HepG2 (cell line): Measurements from ENCODE around the gene VPS13D. TPM values are rescaled to one million over a fixed set of nuclear protein-coding genes. Genes with fewer than 3 reads are reported as not detected.

ENCODE experiments used
- AKAP8 ChIP-seq: sonication (generic); formaldehyde crosslinking; IDR thresholded peaks from 2 replicates; pipeline ENCODE4 v1.5.1; 2020; ENCODE audit warnings: mild to moderate bottlenecking, missing genetic modification reagents
- HNRNPLL ChIP-seq: fragments of 200-400 bp; formaldehyde crosslinking; IDR thresholded peaks from 2 replicates; pipeline ENCODE4 v1.6.1; 2017; ENCODE audit warnings: mild to moderate bottlenecking, low read depth, low read length; ENCODE audit not compliant: poor library complexity, severe bottlenecking
- HOXA3 ChIP-seq: sonication (generic); formaldehyde crosslinking; IDR thresholded peaks from 2 replicates; pipeline ENCODE4 v1.5.0; 2020; ENCODE audit warnings: missing genetic modification reagents
- HOXA9 ChIP-seq: sonication (generic); formaldehyde crosslinking; IDR thresholded peaks from 2 replicates; pipeline ENCODE4 v1.8.1; 2022; ENCODE audit warnings: missing genetic modification reagents, mild to moderate bottlenecking, moderate library complexity, borderline replicate concordance
- IRX3 ChIP-seq: sonication (generic); formaldehyde crosslinking; IDR thresholded peaks from 2 replicates; pipeline ENCODE4 v1.8.1; 2023; ENCODE audit warnings: mild to moderate bottlenecking, low read depth, missing genetic modification reagents, borderline replicate concordance
- NAIF1 ChIP-seq: sonication (generic); formaldehyde crosslinking; IDR thresholded peaks from 2 replicates; pipeline ENCODE4 v1.5.0; 2020; ENCODE audit warnings: mild to moderate bottlenecking, missing genetic modification reagents, borderline replicate concordance
- RNF2 ChIP-seq: fragments of 450-650 bp; conservative IDR thresholded peaks from 2 replicates; pipeline ENCODE4 v1.6.1; 2016; ENCODE audit warnings: low read depth
- THYN1 ChIP-seq: sonication (generic); formaldehyde crosslinking; IDR thresholded peaks from 2 replicates; pipeline ENCODE4 v1.8.1; 2023; ENCODE audit warnings: low read depth, mild to moderate bottlenecking, moderate library complexity, missing genetic modification reagents, borderline replicate concordance
- YY1 ChIP-seq: IDR thresholded peaks from 2 replicates; pipeline ENCODE4 v1.6.1; 2011; ENCODE audit warnings: low read length, low read depth, moderate library complexity, mild to moderate bottlenecking; ENCODE audit not compliant: insufficient read depth, insufficient replicate concordance
- ZBTB1 ChIP-seq: sonication (generic); formaldehyde crosslinking; IDR thresholded peaks from 2 replicates; pipeline ENCODE4 v1.4.0; 2020; ENCODE audit warnings: missing genetic modification reagents, borderline replicate concordance
- ZKSCAN5 ChIP-seq: sonication (generic); formaldehyde crosslinking; IDR thresholded peaks from 2 replicates; pipeline ENCODE4 v1.5.1; 2020; ENCODE audit warnings: mild to moderate bottlenecking, missing genetic modification reagents
- ZNF670 ChIP-seq: sonication (generic); formaldehyde crosslinking; IDR thresholded peaks from 2 replicates; pipeline ENCODE4 v1.8.0; 2022; ENCODE audit warnings: mild to moderate bottlenecking, missing genetic modification reagents, borderline replicate concordance
- polyA plus RNA-seq, 8 experiments: library from polyadenylated mRNA; depleted of rRNA in 3 of 8; stranded (reverse) in 7 of 8; unstranded in 1 of 8; fragments of >200 nt; fragmentation: Illumina TruSeq in 4 of 8; extraction: Trizol in 4 of 8; gene quantifications; 2 replicates each; pipeline versions ENCODE4 v1.2.1 to v1.2.3, GENCODE V29; 2011 to 2016; ENCODE audit warnings: low read depth in 4 of 8, missing spikeins in 1 of 8, mixed read lengths in 1 of 8; ENCODE audit not compliant: insufficient read depth in 1 of 8
- total RNA-seq, 5 experiments: library from RNA; depleted of rRNA; stranded (reverse); fragments of >200 nt; fragmentation: Illumina TruSeq; extraction: Trizol; gene quantifications; 2 replicates each; pipeline ENCODE4 v1.2.3, GENCODE V29; 2016; ENCODE audit warnings: low read depth in 1 of 5
- TF ChIP-seq, protein P1 (sequence below): IDR thresholded peaks from 2 replicates; pipeline ENCODE4 v1.6.1; 2016; ENCODE audit warnings: missing compliant biosample characterization, missing genetic modification reagents, borderline replicate concordance
- TF ChIP-seq, protein P2 (sequence below): sonication (generic); formaldehyde crosslinking; IDR thresholded peaks from 2 replicates; pipeline ENCODE4 v1.5.0; 2020; ENCODE audit warnings: mild to moderate bottlenecking, missing genetic modification reagents, borderline replicate concordance
- TF ChIP-seq, protein P3 (sequence below): IDR thresholded peaks from 2 replicates; pipeline ENCODE4 v1.6.1; 2012; ENCODE audit warnings: inconsistent platforms
- TF ChIP-seq, protein P4 (sequence below): sonication (generic); formaldehyde crosslinking; IDR thresholded peaks from 2 replicates; pipeline ENCODE4 v1.4.0; 2020; ENCODE audit warnings: missing genetic modification reagents
- TF ChIP-seq, protein P5 (sequence below): sonication (generic); formaldehyde crosslinking; IDR thresholded peaks from 2 replicates; pipeline ENCODE4 v1.8.1; 2023; ENCODE audit warnings: missing genetic modification reagents, inconsistent platforms, borderline replicate concordance

Gene VPS13D
- total and polyA plus RNA-seq, 2 of the 13 experiments (the other 11 are each of a cell fraction or from before 2014, with no cell fraction given) = 8.6 to 13.9 TPM

DNA sequence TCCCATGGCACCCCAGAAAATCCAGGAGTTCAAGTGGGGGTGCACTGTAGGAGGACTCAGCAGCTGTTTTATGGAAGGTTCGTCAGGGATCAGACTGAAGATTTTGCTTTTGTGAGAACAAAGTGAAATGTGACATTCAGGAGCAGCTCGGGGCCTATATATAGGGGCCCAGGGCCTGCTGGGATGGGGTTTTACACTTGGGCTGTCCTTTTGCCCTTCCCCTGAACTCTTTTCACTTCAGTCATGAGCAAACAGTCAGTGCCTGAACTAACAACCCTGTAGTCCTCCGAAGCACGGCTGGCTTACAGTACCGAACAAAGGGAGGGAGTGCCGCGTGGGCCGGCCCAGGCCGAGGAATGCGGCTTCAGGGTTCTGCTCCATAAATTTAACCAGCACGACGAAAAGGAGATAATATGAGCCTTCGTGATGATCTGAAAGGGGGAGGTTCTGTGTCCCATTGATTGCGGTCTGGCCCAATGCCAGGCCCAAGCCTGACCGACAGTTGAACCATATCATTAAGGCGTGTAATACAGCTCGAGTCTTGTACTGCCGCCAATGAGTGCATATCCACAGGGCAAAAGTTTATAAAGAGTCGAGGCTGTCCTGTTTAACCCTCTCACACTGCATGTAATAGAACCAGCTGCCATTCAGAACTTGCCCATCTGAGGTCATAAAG, 248.2 kb downstream of the VPS13D start (continued):
- TF ChIP-seq, protein P1, sequence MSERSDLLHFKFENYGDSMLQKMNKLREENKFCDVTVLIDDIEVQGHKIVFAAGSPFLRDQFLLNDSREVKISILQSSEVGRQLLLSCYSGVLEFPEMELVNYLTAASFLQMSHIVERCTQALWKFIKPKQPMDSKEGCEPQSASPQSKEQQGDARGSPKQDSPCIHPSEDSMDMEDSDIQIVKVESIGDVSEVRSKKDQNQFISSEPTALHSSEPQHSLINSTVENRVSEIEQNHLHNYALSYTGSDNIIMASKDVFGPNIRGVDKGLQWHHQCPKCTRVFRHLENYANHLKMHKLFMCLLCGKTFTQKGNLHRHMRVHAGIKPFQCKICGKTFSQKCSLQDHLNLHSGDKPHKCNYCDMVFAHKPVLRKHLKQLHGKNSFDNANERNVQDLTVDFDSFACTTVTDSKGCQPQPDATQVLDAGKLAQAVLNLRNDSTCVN (CRISPR knock-in tag) = 0 out of 2 replicates have a peak, but pooled peaks have one; percentile 75
- TF ChIP-seq ZKSCAN5 (CRISPR knock-in tag) (no peak), YY1 (no peak), IRX3 (CRISPR knock-in tag) (no peak), HNRNPLL (no peak), NAIF1 (CRISPR knock-in tag) (peak; percentile 65), ZNF670 (no peak; the same call in 1 of the 2 replicates), ZBTB1 (CRISPR knock-in tag) (no peak), AKAP8 (CRISPR knock-in tag) (peak; percentile 50; the same call in 1 of the 2 replicates), THYN1 (CRISPR knock-in tag) (no peak), HOXA9 (no peak), HOXA3 (CRISPR knock-in tag) (peak; percentile 80), RNF2 (peak; percentile 57; the same call in 1 of the 2 replicates)
- TF ChIP-seq, protein P2, sequence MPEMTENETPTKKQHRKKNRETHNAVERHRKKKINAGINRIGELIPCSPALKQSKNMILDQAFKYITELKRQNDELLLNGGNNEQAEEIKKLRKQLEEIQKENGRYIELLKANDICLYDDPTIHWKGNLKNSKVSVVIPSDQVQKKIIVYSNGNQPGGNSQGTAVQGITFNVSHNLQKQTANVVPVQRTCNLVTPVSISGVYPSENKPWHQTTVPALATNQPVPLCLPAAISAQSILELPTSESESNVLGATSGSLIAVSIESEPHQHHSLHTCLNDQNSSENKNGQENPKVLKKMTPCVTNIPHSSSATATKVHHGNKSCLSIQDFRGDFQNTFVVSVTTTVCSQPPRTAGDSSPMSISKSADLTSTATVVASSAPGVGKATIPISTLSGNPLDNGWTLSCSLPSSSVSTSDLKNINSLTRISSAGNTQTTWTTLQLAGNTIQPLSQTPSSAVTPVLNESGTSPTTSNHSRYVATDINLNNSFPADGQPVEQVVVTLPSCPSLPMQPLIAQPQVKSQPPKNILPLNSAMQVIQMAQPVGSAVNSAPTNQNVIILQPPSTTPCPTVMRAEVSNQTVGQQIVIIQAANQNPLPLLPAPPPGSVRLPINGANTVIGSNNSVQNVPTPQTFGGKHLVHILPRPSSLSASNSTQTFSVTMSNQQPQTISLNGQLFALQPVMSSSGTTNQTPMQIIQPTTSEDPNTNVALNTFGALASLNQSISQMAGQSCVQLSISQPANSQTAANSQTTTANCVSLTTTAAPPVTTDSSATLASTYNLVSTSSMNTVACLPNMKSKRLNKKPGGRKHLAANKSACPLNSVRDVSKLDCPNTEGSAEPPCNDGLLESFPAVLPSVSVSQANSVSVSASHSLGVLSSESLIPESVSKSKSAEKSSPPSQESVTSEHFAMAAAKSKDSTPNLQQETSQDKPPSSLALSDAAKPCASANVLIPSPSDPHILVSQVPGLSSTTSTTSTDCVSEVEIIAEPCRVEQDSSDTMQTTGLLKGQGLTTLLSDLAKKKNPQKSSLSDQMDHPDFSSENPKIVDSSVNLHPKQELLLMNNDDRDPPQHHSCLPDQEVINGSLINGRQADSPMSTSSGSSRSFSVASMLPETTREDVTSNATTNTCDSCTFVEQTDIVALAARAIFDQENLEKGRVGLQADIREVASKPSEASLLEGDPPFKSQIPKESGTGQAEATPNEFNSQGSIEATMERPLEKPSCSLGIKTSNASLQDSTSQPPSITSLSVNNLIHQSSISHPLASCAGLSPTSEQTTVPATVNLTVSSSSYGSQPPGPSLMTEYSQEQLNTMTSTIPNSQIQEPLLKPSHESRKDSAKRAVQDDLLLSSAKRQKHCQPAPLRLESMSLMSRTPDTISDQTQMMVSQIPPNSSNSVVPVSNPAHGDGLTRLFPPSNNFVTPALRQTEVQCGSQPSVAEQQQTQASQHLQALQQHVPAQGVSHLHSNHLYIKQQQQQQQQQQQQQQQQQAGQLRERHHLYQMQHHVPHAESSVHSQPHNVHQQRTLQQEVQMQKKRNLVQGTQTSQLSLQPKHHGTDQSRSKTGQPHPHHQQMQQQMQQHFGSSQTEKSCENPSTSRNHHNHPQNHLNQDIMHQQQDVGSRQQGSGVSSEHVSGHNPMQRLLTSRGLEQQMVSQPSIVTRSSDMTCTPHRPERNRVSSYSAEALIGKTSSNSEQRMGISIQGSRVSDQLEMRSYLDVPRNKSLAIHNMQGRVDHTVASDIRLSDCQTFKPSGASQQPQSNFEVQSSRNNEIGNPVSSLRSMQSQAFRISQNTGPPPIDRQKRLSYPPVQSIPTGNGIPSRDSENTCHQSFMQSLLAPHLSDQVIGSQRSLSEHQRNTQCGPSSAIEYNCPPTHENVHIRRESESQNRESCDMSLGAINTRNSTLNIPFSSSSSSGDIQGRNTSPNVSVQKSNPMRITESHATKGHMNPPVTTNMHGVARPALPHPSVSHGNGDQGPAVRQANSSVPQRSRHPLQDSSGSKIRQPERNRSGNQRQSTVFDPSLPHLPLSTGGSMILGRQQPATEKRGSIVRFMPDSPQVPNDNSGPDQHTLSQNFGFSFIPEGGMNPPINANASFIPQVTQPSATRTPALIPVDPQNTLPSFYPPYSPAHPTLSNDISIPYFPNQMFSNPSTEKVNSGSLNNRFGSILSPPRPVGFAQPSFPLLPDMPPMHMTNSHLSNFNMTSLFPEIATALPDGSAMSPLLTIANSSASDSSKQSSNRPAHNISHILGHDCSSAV (CRISPR knock-in tag) = no peak
- TF ChIP-seq, protein P3, sequence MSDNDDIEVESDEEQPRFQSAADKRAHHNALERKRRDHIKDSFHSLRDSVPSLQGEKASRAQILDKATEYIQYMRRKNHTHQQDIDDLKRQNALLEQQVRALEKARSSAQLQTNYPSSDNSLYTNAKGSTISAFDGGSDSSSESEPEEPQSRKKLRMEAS = peak; percentile 95
- TF ChIP-seq, protein P4, sequence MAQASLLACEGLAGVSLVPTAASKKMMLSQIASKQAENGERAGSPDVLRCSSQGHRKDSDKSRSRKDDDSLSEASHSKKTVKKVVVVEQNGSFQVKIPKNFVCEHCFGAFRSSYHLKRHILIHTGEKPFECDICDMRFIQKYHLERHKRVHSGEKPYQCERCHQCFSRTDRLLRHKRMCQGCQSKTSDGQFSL (CRISPR knock-in tag) = no peak
- TF ChIP-seq, protein P5, sequence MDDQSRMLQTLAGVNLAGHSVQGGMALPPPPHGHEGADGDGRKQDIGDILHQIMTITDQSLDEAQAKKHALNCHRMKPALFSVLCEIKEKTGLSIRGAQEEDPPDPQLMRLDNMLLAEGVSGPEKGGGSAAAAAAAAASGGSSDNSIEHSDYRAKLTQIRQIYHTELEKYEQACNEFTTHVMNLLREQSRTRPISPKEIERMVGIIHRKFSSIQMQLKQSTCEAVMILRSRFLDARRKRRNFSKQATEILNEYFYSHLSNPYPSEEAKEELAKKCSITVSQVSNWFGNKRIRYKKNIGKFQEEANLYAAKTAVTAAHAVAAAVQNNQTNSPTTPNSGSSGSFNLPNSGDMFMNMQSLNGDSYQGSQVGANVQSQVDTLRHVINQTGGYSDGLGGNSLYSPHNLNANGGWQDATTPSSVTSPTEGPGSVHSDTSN (CRISPR knock-in tag) = no peak
